Astrocyte (in vitro differentiated cells and primary cell): Measurements from ENCODE around the gene MYOM3. TPM values are rescaled to one million over a fixed set of nuclear protein-coding genes. Genes with fewer than 3 reads are reported as not detected.

Source experiments
- DNase-seq: peaks from one replicate; pipeline ENCODE4 v3.0.0-alpha.2; 2010; ENCODE audit warnings: low read depth
- FAIRE-seq: peaks from 2 replicates; lab custom pipeline; 2011; peaks lifted over from hg19 to GRCh38; lab: Jason Lieb, UNC
- H2AFZ ChIP-seq: 2 replicates; pipeline ENCODE4 v1.6.0; 2012; ENCODE audit warnings: low read depth, low read length, inconsistent platforms
- H3K27ac ChIP-seq: 2 replicates; pipeline ENCODE4 v1.5.1; 2011; ENCODE audit warnings: low read depth, low read length, inconsistent platforms
- H3K27me3 ChIP-seq: 2 replicates; pipeline ENCODE4 v1.6.0; 2011; ENCODE audit warnings: low read length, inconsistent platforms; ENCODE audit not compliant: insufficient read depth
- H3K36me3 ChIP-seq: 2 replicates; pipeline ENCODE4 v1.5.1; 2011; ENCODE audit warnings: low read length, inconsistent platforms; ENCODE audit not compliant: insufficient read depth
- H3K4me1 ChIP-seq: 2 replicates; pipeline ENCODE4 v1.5.1; 2011; ENCODE audit warnings: low read length, inconsistent platforms; ENCODE audit not compliant: insufficient read depth
- H3K4me2 ChIP-seq: 2 replicates; pipeline ENCODE4 v1.6.0; 2012; ENCODE audit warnings: low read length, inconsistent platforms
- H3K4me3 ChIP-seq: 2 replicates; pipeline ENCODE4 v1.5.1; 2011; ENCODE audit warnings: low read depth, mild to moderate bottlenecking, low read length, inconsistent platforms; ENCODE audit not compliant: insufficient read depth
- H3K79me2 ChIP-seq: 2 replicates; pipeline ENCODE4 v1.6.0; 2012; ENCODE audit warnings: mild to moderate bottlenecking, low read length, inconsistent platforms; ENCODE audit not compliant: insufficient read depth
- H3K9ac ChIP-seq: 2 replicates; pipeline ENCODE4 v1.6.0; 2012; ENCODE audit warnings: mild to moderate bottlenecking, low read length, inconsistent platforms
- H3K9me3 ChIP-seq: 2 replicates; pipeline ENCODE4 v1.5.1; 2012; ENCODE audit warnings: low read depth, mild to moderate bottlenecking, low read length, inconsistent platforms; ENCODE audit not compliant: insufficient read depth
- H4K20me1 ChIP-seq: 2 replicates; pipeline ENCODE4 v1.6.0; 2012; ENCODE audit warnings: low read length, inconsistent platforms; ENCODE audit not compliant: insufficient read depth
- H3K27ac Mint-ChIP-seq: one replicate; pipeline ENCODE4 v1.8.0; 2021; ENCODE audit warnings: mild to moderate bottlenecking, mixed read lengths; ENCODE audit not compliant: unreplicated experiment
- H3K27me3 Mint-ChIP-seq: one replicate; pipeline ENCODE4 v1.8.0; 2021; ENCODE audit warnings: low read depth, mixed read lengths; ENCODE audit not compliant: unreplicated experiment
- H3K36me3 Mint-ChIP-seq: one replicate; pipeline ENCODE4 v1.8.0; 2021; ENCODE audit warnings: low read depth, mixed read lengths; ENCODE audit not compliant: unreplicated experiment
- H3K4me1 Mint-ChIP-seq: one replicate; pipeline ENCODE4 v1.8.0; 2021; ENCODE audit warnings: low read depth, mixed read lengths; ENCODE audit not compliant: unreplicated experiment
- H3K4me3 Mint-ChIP-seq: one replicate; pipeline ENCODE4 v1.8.0; 2021; ENCODE audit warnings: mild to moderate bottlenecking, moderate library complexity, mixed read lengths; ENCODE audit not compliant: unreplicated experiment
- H3K9me3 Mint-ChIP-seq: one replicate; pipeline ENCODE4 v1.8.0; 2021; ENCODE audit warnings: mild to moderate bottlenecking, mixed read lengths; ENCODE audit not compliant: unreplicated experiment
- CTCF ChIP-seq: IDR thresholded peaks from 2 replicates; pipeline ENCODE4 v1.5.1; 2011; ENCODE audit warnings: low read depth, mild to moderate bottlenecking, inconsistent platforms, low read length, moderate library complexity; ENCODE audit not compliant: insufficient read depth
- EZH2 ChIP-seq: IDR thresholded peaks from 2 replicates; pipeline ENCODE4 v1.6.1; 2012; ENCODE audit warnings: mild to moderate bottlenecking, low read length, inconsistent platforms; ENCODE audit not compliant: insufficient read depth
- total RNA-seq: library from RNA; stranded (reverse); gene quantifications from 2 replicates; pipeline ENCODE4 v1.2.1, GENCODE V29; 2021

MYOM3 gene
- total RNA-seq, 1 donor from 2014 or later: 1.0 TPM

GRCh38 chr1:24085007-24085406 lies 26.9 kb downstream of the MYOM3 start:
- Histone ChIP-seq H4K20me1 (no peaks in the 10 kb centered on the region), H3K36me3 (no peaks in the 10 kb centered on the region), H3K27me3 (peaks cover 4% of the 10 kb centered on the region), H3K79me2 (no peaks in the 10 kb centered on the region), H3K9ac (no peak overlapping the region), H3K27ac (no peak overlapping the region), H2AFZ (no peak overlapping the region), H3K4me3 (no peak overlapping the region), H3K9me3 (no peaks in the 10 kb centered on the region), H3K4me2 (no peak overlapping the region), H3K4me1 (no peaks in the 10 kb centered on the region)
- DNase-seq: no peak
- peaks cover 2% of the 10 kb centered on the region for H3K9me3 Mint-ChIP-seq
- H3K4me3 Mint-ChIP-seq: no peak overlapping the region
- H3K27me3 Mint-ChIP-seq: peaks cover 52% of the 10 kb centered on the region
- H3K27ac Mint-ChIP-seq: no peak overlapping the region
- H3K36me3 Mint-ChIP-seq: peaks cover 4% of the 10 kb centered on the region
- no peaks in the 10 kb centered on the region for H3K4me1 Mint-ChIP-seq
- FAIRE-seq: no peak
- no peak for TF ChIP-seq CTCF
- TF ChIP-seq EZH2: no peak

- H3K4me1 Mint-ChIP-seq: no peaks in the 10 kb centered on the region
- no peak for TF ChIP-seq CTCF
- TF ChIP-seq EZH2: no peak
- H3K36me3 Mint-ChIP-seq: peaks cover 4% of the 10 kb centered on the region
- no peak overlapping the region for H3K4me3 Mint-ChIP-seq
- Histone ChIP-seq H3K4me2 (no peak overlapping the region), H3K36me3 (no peaks in the 10 kb centered on the region), H3K27me3 (peaks cover 4% of the 10 kb centered on the region), H3K9me3 (no peaks in the 10 kb centered on the region), H3K79me2 (no peaks in the 10 kb centered on the region), H3K9ac (no peak overlapping the region), H3K4me3 (no peak overlapping the region), H3K27ac (no peak overlapping the region), H3K4me1 (no peaks in the 10 kb centered on the region), H4K20me1 (no peaks in the 10 kb centered on the region), H2AFZ (no peak overlapping the region)
- no peak overlapping the region for H3K27ac Mint-ChIP-seq
- peaks cover 49% of the 10 kb centered on the region for H3K27me3 Mint-ChIP-seq
- DNase-seq: no peak
- peaks cover 2% of the 10 kb centered on the region for H3K9me3 Mint-ChIP-seq
- FAIRE-seq: no peak
Measured at GRCh38 chr1:24084050-24084449, 27.9 kb downstream of the MYOM3 start.

GRCh38 chr1:24082372-24082771 lies 29.6 kb downstream of the MYOM3 start:
- H3K27me3 Mint-ChIP-seq: peaks cover 38% of the 10 kb centered on the region
- no peak overlapping the region for H3K27ac Mint-ChIP-seq
- H3K27ac ChIP-seq: no peak overlapping the region
- H2AFZ ChIP-seq: no peak overlapping the region
- no peak overlapping the region for H3K4me3 Mint-ChIP-seq
- no peak for TF ChIP-seq CTCF
- H3K4me3 ChIP-seq: no peak overlapping the region
- H3K79me2 ChIP-seq: no peaks in the 10 kb centered on the region
- H3K4me2 ChIP-seq: no peak overlapping the region
- H3K36me3 Mint-ChIP-seq: peaks cover 4% of the 10 kb centered on the region
- no peak overlapping the region for H3K9ac ChIP-seq
- H3K9me3 Mint-ChIP-seq: peaks cover 2% of the 10 kb centered on the region
- no peaks in the 10 kb centered on the region for H4K20me1 ChIP-seq
- H3K9me3 ChIP-seq: no peaks in the 10 kb centered on the region
- H3K4me1 ChIP-seq: no peaks in the 10 kb centered on the region
- H3K27me3 ChIP-seq: peaks cover 2% of the 10 kb centered on the region
- DNase-seq (no peak), FAIRE-seq (no peak)
- H3K36me3 ChIP-seq: no peaks in the 10 kb centered on the region
- H3K4me1 Mint-ChIP-seq: no peaks in the 10 kb centered on the region
